Suppressor macrophage treated with lipopolysaccharide for 4 hours (primary cell): ENCODE measurements around the gene TRIM65.
A peak's percentile ranks its signal among the peaks of the same experiment; 100 is the strongest.

Experiments
- DNase-seq: peaks from one replicate; pipeline ENCODE4 v3.0.0-alpha.2; 2020

TRIM65 gene

GRCh38 chr17:75896415-75897159 lies at the start of gene TRIM65:
Gene TRIM65, minus strand, starts transcription at chr17:75896951. Its CDS starts 14 bp downstream, at chr17:75896937.
- peak; percentile 90 for DNase-seq

- DNase-seq: no peak
Observed at GRCh38 chr17:75945211-75945610, 48.5 kb upstream of the TRIM65 start.

DNA sequence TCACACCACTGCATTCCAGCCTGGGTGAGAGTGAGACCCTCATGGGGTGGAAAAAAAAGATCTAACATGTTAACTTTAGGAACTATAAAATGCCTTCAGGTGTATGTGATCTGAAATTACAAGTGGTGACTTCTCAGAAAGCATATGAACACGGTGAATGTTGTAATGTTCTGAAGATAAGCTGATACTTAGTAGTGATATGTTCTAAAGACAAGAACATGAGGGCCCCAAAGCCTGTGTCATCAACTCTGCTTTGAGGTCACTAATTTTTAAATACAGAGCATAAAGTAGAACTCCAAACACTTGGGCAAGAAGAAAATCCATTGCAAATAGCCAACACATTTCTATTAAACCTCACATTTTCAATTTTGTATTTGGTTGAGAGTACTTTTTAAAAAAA lies 46.7 kb upstream of the TRIM65 start:
- DNase-seq: no peak

DNA sequence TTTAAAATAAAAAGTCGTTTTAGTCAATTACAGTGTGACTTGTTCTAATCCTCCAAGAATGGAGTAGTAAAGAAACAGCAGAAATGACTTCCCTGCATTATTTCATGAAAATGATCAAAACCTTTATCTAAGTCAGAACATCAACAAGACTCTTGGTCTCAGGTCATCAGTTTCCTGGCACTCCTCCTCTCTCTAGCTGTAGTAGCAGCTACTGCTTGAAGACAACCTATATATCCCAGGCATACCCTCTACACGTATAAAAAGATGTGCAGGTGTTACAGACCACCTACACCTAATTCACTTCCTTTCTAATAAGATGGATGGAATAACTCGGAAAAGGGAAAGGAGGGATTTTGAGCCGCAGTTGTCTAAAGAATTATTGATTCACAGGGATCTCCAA lies 45.7 kb upstream of the TRIM65 start:
- no peak for DNase-seq

DNA sequence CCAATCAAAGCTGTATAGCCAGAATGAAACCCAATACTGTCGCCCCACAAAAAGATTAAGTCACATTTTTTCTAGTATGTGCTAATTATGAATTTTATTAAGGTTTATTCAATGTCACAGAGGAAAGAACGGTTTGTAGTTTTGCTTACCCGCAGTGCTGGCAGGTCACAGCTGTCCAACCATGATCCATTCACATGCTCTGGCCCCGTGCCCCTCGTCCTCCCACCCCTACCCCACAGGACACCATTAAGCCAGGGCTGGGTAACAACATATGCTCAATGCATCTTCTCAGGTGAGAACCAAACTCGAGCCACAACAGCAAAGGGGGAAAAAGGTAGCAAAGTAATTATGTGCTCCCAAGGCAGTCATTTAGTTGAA lies 44.7 kb upstream of the TRIM65 start:
- no peak for DNase-seq

- DNase-seq: peak; percentile 96
Observed at GRCh38 chr17:75940727-75941441, 44.1 kb upstream of the TRIM65 start, which contains the start of gene FBF1. Gene FBF1, minus strand, starts transcription at chr17:75941042. Its CDS starts 2,893 bp downstream, at chr17:75938149.

DNA sequence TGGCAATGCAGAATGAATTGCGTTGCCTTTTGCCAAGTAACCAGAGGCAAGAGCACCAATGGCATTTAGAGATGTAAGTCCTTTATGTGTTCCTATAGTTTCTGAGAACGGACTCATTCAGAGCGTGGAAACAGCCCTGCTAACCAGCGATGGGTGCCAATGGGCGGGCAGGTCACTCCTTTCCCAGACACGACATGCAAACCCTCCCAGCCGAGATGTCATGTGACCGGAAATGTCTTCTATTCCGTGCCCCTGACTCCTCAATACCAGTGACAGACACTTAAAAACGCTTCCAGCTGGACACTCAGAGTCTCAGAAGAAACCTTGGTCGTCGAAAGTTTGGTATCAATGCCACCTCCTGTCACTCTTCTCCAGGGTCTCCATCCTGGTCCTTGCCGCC lies 40.9 kb upstream of the TRIM65 start:
- no peak for DNase-seq

DNA sequence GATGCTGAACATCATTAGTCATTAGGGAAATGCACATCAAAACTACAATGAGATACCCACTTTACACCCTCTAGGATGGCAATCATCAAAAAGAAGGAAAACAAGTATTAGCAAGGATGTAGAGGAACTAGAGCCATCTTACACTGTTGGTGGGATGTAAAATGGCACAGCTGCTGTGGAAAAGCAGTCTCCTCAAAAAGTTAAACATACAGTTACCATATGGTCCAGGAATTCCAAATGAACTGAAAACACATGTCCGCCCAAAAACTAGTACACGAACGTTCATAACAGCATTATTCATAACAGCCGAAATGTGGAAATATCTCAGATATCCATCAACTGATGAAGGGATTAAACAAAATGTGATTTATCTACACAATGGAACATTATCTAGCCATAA lies 37.1 kb upstream of the TRIM65 start:
- DNase-seq: no peak

DNA sequence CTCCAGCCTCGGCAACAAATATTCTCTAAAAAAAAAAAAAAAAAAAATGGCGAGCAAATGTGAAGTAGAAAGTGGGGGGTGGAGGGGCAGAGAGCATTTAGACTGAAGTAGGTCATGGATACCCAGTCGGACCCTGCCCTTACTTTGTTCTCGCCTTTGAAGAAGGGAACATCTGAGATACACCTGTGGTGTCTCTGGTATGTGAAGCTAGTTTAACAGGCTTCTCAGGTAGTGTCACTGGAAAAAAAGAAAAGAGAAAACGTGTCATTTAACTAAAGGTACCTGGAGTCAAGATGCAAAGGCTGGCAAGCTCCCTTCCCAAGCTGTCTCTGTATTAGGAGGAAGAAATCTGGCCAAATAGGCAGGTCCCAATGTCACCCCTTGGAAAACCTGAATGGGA lies 36.1 kb upstream of the TRIM65 start:
- DNase-seq: no peak

- no peak for DNase-seq
Observed at GRCh38 chr17:75931062-75931461, 34.3 kb upstream of the TRIM65 start.

- DNase-seq: peak; percentile 39
Observed at GRCh38 chr17:75927286-75927922, 30.7 kb upstream of the TRIM65 start.

GRCh38 chr17:75926456-75926855 lies 29.7 kb upstream of the TRIM65 start:
- no peak for DNase-seq

GRCh38 chr17:75925912-75926311 lies 29.2 kb upstream of the TRIM65 start:
- DNase-seq: no peak

DNA sequence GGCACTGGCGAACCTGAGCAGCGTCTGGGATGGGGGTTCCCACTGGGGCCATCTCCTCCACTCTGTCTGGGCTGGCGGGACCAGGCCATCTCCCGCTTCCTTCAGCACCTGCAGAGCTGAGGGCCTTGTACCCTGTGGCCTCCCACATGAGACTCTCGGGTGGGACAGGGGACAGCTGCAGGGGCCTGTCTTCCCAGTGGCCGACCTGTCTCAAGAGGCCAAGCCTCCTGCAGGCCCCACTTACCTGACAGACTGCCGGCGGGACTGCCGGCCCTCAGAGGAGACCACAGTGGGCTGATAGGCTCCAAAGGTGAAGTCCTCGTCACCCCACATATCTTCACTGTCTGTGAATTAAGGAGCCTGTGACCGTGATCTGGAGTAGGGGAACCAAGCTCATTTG lies 28.4 kb upstream of the TRIM65 start:
- no peak for DNase-seq

- DNase-seq: no peak
Observed at GRCh38 chr17:75922963-75923874, 26.5 kb upstream of the TRIM65 start.

DNA sequence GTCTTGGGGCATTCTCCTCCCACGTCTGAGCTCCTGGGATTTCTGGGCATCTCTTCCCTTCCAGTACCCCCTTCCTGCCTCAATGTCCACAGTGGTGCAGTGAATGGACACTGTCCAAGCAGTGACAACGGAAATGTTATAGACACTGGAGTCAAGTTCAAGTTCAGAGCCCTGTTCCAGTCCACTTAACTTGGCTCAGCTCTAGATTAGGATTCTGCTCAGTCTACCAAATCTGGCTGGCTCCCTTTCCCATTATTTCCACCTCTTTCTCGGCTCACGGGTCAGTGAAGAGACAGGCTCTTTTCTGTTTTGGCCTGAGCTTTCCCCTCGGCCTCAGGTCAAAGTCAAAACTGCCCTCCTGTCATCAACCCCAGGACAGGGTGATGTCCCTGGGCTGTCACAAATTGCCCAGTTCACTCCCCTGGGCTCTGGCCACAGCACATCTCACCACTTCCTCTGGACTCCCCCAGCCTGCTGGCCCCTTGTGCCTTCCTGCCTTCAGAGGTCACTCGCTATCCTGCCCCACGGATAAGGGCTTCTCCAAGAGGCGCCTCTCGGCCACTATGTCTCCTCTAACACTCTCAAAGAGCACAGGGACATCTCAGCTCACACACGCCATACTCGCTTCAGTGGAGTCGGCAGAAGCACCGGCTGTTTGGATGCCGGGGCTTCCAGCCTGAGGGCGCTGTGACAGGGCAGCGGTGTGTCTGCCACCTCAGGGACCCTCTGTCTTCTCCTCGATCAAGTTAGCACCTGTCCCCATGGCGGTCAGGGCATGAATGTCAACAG lies 25.6 kb upstream of the TRIM65 start:
- DNase-seq: no peak

DNA sequence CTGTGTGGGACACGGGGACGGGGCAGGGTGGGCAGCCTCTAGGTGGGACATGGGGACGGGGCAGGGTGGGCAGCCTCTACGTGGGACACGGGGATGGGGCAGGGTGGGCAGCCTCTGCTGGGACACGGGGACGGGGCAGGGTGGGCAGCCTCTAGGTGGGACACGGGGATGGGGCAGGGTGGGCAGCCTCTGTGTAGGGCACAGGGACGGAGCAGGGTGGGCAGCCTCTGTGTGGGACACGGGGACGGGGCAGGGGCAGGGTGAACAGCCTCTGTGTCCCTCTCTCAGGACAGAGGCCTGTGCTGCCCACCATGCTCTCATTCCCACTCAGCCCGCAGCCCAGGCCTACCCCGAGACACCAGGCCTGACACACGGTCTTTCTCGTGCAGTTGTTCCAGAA lies 24.8 kb upstream of the TRIM65 start:
- no peak for DNase-seq

DNA sequence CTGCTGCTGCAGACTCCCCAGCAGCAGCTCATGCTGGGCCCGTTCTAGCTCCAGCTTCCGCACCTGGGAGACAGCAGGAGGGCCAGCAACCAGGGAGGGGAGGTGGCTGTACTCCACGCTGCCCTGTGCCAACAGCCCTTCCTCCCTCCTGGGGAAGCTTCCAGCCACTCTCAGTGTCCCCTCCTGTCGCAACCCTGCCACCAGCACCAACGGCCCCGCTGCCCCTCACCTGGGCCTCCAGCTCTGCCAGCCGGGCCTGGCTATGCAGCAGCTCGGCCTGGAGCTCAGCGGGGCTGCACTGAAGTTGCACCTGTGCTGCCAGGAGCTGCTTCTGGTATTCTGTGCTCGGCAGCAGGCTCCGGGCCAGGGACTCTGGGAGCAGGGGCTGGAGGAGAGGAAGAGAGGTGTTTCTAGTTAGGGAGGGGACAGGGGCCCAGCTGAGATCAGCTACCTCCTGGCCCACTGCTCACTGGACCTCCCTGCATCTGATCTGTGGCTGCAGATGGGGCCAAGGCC lies 23.4 kb upstream of the TRIM65 start:
- DNase-seq: no peak

- DNase-seq: no peak
Observed at GRCh38 chr17:75919611-75920010, 22.9 kb upstream of the TRIM65 start.

GRCh38 chr17:75917917-75918445 lies 21.2 kb upstream of the TRIM65 start:
- no peak for DNase-seq

DNA sequence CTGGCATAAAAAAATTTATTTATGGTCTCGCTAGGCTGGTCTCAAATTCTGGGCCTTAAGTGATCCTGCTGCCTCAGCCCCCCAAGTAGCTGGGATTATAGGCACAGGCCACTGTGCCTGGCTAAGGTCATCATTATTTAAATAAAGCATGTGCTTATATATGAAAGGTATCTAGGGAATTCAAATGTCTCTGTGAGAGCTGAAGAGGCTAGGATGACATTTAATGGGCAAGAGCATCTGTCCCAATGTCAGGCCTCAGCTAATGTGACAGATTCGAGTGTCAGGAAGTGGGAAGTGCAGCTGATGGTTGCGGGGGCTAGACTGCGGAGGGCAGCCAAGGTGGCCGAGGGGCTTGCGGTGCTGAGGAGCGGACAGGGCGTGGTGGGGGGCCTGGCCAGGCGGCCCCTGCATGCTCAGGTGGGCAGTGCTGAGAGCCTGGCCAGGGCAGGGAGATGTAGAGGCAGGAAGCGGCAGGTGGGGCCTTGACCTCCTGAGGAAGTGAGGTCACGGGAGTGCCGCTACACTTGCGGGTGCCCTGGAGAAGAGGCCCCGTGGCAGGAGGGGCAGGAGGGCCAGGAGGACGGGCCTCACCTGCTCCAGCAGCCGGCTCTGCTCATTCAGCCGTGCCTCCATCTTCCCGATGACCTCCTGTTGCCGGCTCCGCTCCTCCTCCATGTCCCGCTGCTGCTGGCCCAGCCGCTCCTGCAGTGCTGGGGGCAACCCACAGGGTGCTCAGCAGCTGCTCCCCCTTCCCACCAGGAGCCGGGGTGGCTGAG lies 20.6 kb upstream of the TRIM65 start:
- DNase-seq: no peak
